HepG2 (cell line): ENCODE data around the gene MVB12A. TPM values are rescaled to one million over a fixed set of nuclear protein-coding genes. Genes with fewer than 3 reads are reported as not detected.
A peak's percentile ranks its signal among the peaks of the same experiment; 100 is the strongest.

Source experiments
- ATF7 ChIP-seq, 2 experiments: fragments of 450-650 bp in 1 of 2; sonication (generic) in 1 of 2; formaldehyde crosslinking in 1 of 2; IDR thresholded peaks; 2 replicates each; pipeline versions ENCODE4 v1.4.0 to v1.6.1; 2016 to 2020; ENCODE audit warnings: antibody characterized with exemption in 1 of 2, mild to moderate bottlenecking in 1 of 2, missing genetic modification reagents in 1 of 2
- ATF7-NPFF ChIP-seq: sonication (generic); formaldehyde crosslinking; IDR thresholded peaks from 2 replicates; pipeline ENCODE4 v1.8.1; 2023; ENCODE audit warnings: mild to moderate bottlenecking, low read depth, missing genetic modification reagents, moderate library complexity
- BRCA1 ChIP-seq: sonication (generic); formaldehyde crosslinking; IDR thresholded peaks from 2 replicates; pipeline ENCODE4 v1.4.0; 2020; ENCODE audit warnings: missing genetic modification reagents
- EZH2 ChIP-seq: conservative IDR thresholded peaks from 2 replicates; pipeline ENCODE4 v1.6.1; 2012; ENCODE audit warnings: mild to moderate bottlenecking, low read depth, low read length, moderate library complexity
- HMG20A ChIP-seq: IDR thresholded peaks from 2 replicates; pipeline ENCODE4 v1.6.1; 2016; ENCODE audit warnings: borderline replicate concordance
- PRPF4 ChIP-seq: fragments of 200-400 bp; formaldehyde crosslinking; IDR thresholded peaks from 2 replicates; pipeline ENCODE4 v1.6.1; 2016; ENCODE audit warnings: low read length, low read depth; ENCODE audit not compliant: poor library complexity, severe bottlenecking
- RCOR2 ChIP-seq: IDR thresholded peaks from 2 replicates; pipeline ENCODE4 v1.6.1; 2016; ENCODE audit warnings: missing biosample characterization, missing genetic modification reagents
- RFXAP ChIP-seq: sonication (generic); formaldehyde crosslinking; IDR thresholded peaks from 2 replicates; pipeline ENCODE4 v1.4.0; 2020; ENCODE audit warnings: missing genetic modification reagents, borderline replicate concordance
- RORA ChIP-seq: sonication (generic); formaldehyde crosslinking; IDR thresholded peaks from 2 replicates; pipeline ENCODE4 v1.5.0; 2020; ENCODE audit warnings: mild to moderate bottlenecking, missing genetic modification reagents, moderate library complexity
- SCMH1 ChIP-seq: sonication (generic); formaldehyde crosslinking; IDR thresholded peaks from 2 replicates; pipeline ENCODE4 v1.9.0; 2021; ENCODE audit warnings: missing genetic modification reagents, mild to moderate bottlenecking, borderline replicate concordance
- ZFP36L2 ChIP-seq: sonication (generic); formaldehyde crosslinking; IDR thresholded peaks from 2 replicates; pipeline ENCODE4 v1.4.0; 2020; ENCODE audit warnings: missing genetic modification reagents
- ZIK1 ChIP-seq: sonication (generic); formaldehyde crosslinking; IDR thresholded peaks from 2 replicates; pipeline ENCODE4 v1.5.0; 2020; ENCODE audit warnings: mild to moderate bottlenecking, low read depth, missing genetic modification reagents, borderline replicate concordance
- ZNF230 ChIP-seq: sonication (generic); formaldehyde crosslinking; IDR thresholded peaks from 2 replicates; pipeline ENCODE4 v1.4.0; 2020; ENCODE audit warnings: mild to moderate bottlenecking, missing genetic modification reagents
- ZNF569 ChIP-seq: sonication (generic); formaldehyde crosslinking; IDR thresholded peaks from 2 replicates; pipeline ENCODE4 v1.5.0; 2020; ENCODE audit warnings: mild to moderate bottlenecking, missing genetic modification reagents, moderate library complexity, borderline replicate concordance
- ZNF746 ChIP-seq: sonication (generic); formaldehyde crosslinking; IDR thresholded peaks from 2 replicates; pipeline ENCODE4 v1.8.0; 2022; ENCODE audit warnings: mild to moderate bottlenecking, missing genetic modification reagents
- polyA plus RNA-seq, 8 experiments: library from polyadenylated mRNA; depleted of rRNA in 3 of 8; stranded (reverse) in 7 of 8; unstranded in 1 of 8; fragments of >200 nt; fragmentation: Illumina TruSeq in 4 of 8; extraction: Trizol in 4 of 8; gene quantifications; 2 replicates each; pipeline versions ENCODE4 v1.2.1 to v1.2.3, GENCODE V29; 2011 to 2016; ENCODE audit warnings: low read depth in 4 of 8, missing spikeins in 1 of 8, mixed read lengths in 1 of 8; ENCODE audit not compliant: insufficient read depth in 1 of 8
- total RNA-seq, 5 experiments: library from RNA; depleted of rRNA; stranded (reverse); fragments of >200 nt; fragmentation: Illumina TruSeq; extraction: Trizol; gene quantifications; 2 replicates each; pipeline ENCODE4 v1.2.3, GENCODE V29; 2016; ENCODE audit warnings: low read depth in 1 of 5
- TF ChIP-seq, protein P1 (sequence below): sonication (generic); formaldehyde crosslinking; IDR thresholded peaks from 2 replicates; pipeline ENCODE4 v1.8.1; 2023; ENCODE audit warnings: missing genetic modification reagents, mild to moderate bottlenecking, borderline replicate concordance
- TF ChIP-seq, protein P2 (sequence below), 2 experiments: fragments of 450-650 bp in 1 of 2; sonication (generic) in 1 of 2; formaldehyde crosslinking; IDR thresholded peaks; 2 replicates each; pipeline versions ENCODE4 v1.5.0 to v1.8.0; 2020 to 2022; ENCODE audit warnings: mild to moderate bottlenecking in 1 of 2, missing genetic modification reagents in 1 of 2
- TF ChIP-seq, protein P3 (sequence below): sonication (generic); formaldehyde crosslinking; IDR thresholded peaks from 2 replicates; pipeline ENCODE4 v1.5.1; 2020; ENCODE audit warnings: missing genetic modification reagents, mild to moderate bottlenecking, borderline replicate concordance
- TF ChIP-seq, protein P4 (sequence below): sonication (generic); formaldehyde crosslinking; IDR thresholded peaks from 2 replicates; pipeline ENCODE4 v1.5.1; 2020; ENCODE audit warnings: missing genetic modification reagents, mild to moderate bottlenecking, borderline replicate concordance
- TF ChIP-seq, protein P5 (sequence below): IDR thresholded peaks from 2 replicates; pipeline ENCODE4 v1.6.1; 2016; ENCODE audit warnings: low read depth, borderline replicate concordance
- TF ChIP-seq, protein P6 (sequence below): sonication (generic); formaldehyde crosslinking; IDR thresholded peaks from 2 replicates; pipeline ENCODE4 v1.4.0; 2020; ENCODE audit warnings: missing genetic modification reagents

The MVB12A gene
- total and polyA plus RNA-seq, 2 of the 13 experiments (the other 11 are each of a cell fraction or from before 2014, with no cell fraction given) = 35.7 to 36.1 TPM

DNA sequence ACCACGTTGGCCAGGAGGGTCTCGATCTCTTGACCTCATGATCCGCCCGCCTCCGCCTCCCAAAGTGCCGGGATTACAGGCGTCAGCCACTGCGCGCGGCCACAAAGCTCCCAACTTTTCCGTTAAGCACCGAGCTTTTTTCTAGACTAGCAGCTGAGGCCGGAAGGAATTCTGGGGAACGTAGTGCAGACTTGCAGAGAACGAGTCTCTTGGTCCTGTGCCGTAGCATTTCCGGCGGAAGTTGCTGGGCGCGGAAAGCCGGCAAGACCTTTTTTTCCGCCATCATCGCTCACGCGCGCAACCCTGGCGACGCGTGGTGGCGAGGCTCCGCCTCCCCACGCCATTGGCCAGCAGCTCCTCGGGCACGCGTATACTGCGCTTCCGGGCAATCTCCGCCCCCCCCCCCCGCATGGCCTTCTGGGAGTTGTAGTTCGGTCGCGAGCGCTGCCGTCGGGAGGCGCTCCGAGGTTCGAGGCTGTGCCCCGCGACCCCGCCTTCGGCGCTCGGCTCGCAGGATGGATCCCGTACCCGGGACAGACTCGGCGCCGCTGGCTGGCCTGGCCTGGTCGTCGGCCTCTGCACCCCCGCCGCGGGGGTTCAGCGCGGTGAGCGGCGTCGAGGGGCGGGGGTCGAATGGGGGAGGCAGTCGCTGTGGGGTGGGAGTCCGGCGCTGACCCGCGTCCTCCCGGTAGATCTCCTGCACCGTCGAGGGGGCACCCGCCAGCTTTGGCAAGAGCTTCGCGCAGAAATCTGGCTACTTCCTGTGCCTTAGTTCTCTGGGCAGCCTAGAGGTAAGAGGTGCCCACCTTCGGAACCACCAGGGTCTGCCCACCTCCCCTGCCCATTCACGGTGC, at the start of gene MVB12A (continued):
- TF ChIP-seq, protein P1, sequence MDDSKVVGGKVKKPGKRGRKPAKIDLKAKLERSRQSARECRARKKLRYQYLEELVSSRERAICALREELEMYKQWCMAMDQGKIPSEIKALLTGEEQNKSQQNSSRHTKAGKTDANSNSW (CRISPR knock-in tag) = no peak
- TF ChIP-seq ATF7 (IDR thresholded peaks at IDR 0.05) (no peak), ATF7 (CRISPR knock-in tag; IDR thresholded peaks at IDR 0.05) (no peak), ZIK1 (CRISPR knock-in tag) (peak; percentile 18; the same call in 1 of the 2 replicates), PRPF4 (no peak), EZH2 (no peak), RORA (CRISPR knock-in tag) (no peak), RCOR2 (peak; percentile 28; the same call in 1 of the 2 replicates), ZNF569 (CRISPR knock-in tag) (no peak), ZFP36L2 (CRISPR knock-in tag) (no peak), BRCA1 (CRISPR knock-in tag) (peak; percentile 57; the same call in 1 of the 2 replicates), ATF7-NPFF (CRISPR knock-in tag) (no peak), SCMH1 (CRISPR knock-in tag) (no peak), ZNF746 (CRISPR knock-in tag) (no peak), ZNF230 (peak; percentile 83), RFXAP (CRISPR knock-in tag) (peak; percentile 89; the same call in 1 of the 2 replicates), HMG20A (CRISPR knock-in tag) (no peak)
- TF ChIP-seq, protein P2, sequence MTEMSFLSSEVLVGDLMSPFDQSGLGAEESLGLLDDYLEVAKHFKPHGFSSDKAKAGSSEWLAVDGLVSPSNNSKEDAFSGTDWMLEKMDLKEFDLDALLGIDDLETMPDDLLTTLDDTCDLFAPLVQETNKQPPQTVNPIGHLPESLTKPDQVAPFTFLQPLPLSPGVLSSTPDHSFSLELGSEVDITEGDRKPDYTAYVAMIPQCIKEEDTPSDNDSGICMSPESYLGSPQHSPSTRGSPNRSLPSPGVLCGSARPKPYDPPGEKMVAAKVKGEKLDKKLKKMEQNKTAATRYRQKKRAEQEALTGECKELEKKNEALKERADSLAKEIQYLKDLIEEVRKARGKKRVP (CRISPR knock-in tag; IDR thresholded peaks at IDR 0.05) = no peak; a peak in 1 of 4 replicates
- TF ChIP-seq, protein P3, sequence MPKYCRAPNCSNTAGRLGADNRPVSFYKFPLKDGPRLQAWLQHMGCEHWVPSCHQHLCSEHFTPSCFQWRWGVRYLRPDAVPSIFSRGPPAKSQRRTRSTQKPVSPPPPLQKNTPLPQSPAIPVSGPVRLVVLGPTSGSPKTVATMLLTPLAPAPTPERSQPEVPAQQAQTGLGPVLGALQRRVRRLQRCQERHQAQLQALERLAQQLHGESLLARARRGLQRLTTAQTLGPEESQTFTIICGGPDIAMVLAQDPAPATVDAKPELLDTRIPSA (CRISPR knock-in tag) = no peak
- TF ChIP-seq, protein P4, sequence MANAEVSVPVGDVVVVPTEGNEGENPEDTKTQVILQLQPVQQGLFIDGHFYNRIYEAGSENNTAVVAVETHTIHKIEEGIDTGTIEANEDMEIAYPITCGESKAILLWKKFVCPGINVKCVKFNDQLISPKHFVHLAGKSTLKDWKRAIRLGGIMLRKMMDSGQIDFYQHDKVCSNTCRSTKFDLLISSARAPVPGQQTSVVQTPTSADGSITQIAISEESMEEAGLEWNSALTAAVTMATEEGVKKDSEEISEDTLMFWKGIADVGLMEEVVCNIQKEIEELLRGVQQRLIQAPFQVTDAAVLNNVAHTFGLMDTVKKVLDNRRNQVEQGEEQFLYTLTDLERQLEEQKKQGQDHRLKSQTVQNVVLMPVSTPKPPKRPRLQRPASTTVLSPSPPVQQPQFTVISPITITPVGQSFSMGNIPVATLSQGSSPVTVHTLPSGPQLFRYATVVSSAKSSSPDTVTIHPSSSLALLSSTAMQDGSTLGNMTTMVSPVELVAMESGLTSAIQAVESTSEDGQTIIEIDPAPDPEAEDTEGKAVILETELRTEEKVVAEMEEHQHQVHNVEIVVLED (CRISPR knock-in tag) = peak; percentile 86
- TF ChIP-seq, protein P5, sequence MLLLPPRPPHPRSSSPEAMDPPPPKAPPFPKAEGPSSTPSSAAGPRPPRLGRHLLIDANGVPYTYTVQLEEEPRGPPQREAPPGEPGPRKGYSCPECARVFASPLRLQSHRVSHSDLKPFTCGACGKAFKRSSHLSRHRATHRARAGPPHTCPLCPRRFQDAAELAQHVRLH (CRISPR knock-in tag) = peak; percentile 96; the same call in 1 of the 2 replicates
- TF ChIP-seq, protein P6, sequence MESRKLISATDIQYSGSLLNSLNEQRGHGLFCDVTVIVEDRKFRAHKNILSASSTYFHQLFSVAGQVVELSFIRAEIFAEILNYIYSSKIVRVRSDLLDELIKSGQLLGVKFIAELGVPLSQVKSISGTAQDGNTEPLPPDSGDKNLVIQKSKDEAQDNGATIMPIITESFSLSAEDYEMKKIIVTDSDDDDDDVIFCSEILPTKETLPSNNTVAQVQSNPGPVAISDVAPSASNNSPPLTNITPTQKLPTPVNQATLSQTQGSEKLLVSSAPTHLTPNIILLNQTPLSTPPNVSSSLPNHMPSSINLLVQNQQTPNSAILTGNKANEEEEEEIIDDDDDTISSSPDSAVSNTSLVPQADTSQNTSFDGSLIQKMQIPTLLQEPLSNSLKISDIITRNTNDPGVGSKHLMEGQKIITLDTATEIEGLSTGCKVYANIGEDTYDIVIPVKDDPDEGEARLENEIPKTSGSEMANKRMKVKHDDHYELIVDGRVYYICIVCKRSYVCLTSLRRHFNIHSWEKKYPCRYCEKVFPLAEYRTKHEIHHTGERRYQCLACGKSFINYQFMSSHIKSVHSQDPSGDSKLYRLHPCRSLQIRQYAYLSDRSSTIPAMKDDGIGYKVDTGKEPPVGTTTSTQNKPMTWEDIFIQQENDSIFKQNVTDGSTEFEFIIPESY = no peak
